ENCODE measurements around the gene RBFOX2. TPM values are rescaled to one million over a fixed set of nuclear protein-coding genes. Genes with fewer than 3 reads are reported as not detected.

Gene RBFOX2
- total and polyA plus RNA-seq, 10 of the 15 experiments (the other 5 are each of a cell fraction or from before 2014, with no cell fraction given), result 0.01 to 2.7 (median 0.17) TPM; not detected in 4

DNA sequence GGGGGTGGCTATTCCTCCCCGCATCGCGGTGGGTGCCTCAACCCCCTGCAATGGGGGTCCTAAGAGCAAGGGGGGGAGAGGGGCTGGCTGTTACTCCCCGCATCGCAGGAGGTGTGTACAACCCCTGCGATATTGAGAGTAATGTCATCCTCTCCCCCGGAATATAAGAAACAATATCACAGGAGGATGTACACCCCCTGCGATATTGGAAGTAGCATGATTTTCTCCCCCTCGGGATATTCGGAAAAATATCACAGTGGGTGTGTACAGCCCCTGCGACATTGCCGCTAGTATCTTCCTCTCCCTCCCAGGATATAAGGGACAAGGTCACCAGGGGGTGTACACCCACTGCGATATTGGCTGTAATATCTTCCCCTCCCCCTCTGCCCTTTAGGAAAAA lies 333.4 kb downstream of the RBFOX2 start:
- Histone ChIP-seq H4K20me1 (ENCODE audit: control insufficient read depth, insufficient read depth) (no peaks in the 10 kb centered on the region), H2AFZ (ENCODE audit: control insufficient read depth, low read depth, low read length) (no peak overlapping the region), H3K79me2 (ENCODE audit: control insufficient read depth, insufficient read depth, low read length) (no peaks in the 10 kb centered on the region), H3K27ac (ENCODE audit: control insufficient read depth, insufficient read depth) (no peak overlapping the region), H3K27me3 (replicated peaks in 1 of 2; ENCODE audit: control insufficient read depth in 2 of 2, insufficient read depth in 2 of 2, low read length in 1 of 2) (no peaks in the 10 kb centered on the region), H3K36me3 (ENCODE audit: control insufficient read depth in 2 of 2, insufficient read depth in 2 of 2, low read length in 1 of 2) (no peaks in the 10 kb centered on the region), H3K9ac (ENCODE audit: control insufficient read depth, insufficient read depth, low read length) (no peak overlapping the region), H3K4me1 (ENCODE audit: control insufficient read depth, insufficient read depth, low read length) (no peaks in the 10 kb centered on the region), H3K4me3 (no peak overlapping the region), H3K4me2 (ENCODE audit: control insufficient read depth, insufficient read depth) (no peak overlapping the region), H3K9me3 (replicated peaks; ENCODE audit: control insufficient read depth, insufficient read depth, low read length) (no peaks in the 10 kb centered on the region)
- ChIA-PET POLR2A (no interaction called here), CTCF (no interaction called here), RAD21 (ENCODE audit: unreplicated experiment) (no interaction called here), SMC1A (ENCODE audit: uncharacterized antibody, unreplicated experiment) (no interaction called here)
- in situ Hi-C loops (cut with MboI) (no loop called here), intact Hi-C loops (cut with micrococcal nuclease; ENCODE audit: unreplicated experiment) (no loop called here)
- FAIRE-seq (no peak), ATAC-seq (no peak), DNase-seq (ENCODE audit: low read depth, low spot score) (no peak)
- 76% methylated on average over 13 of the region's 13 CpGs for WGBS (ENCODE audit: insufficient coverage, insufficient replicate concordance, low lambda C conversion rate, missing lambda C conversion rate)
- BruUV-seq (replicated peaks), result no TSS peak
- TF ChIP-seq, protein P1, sequence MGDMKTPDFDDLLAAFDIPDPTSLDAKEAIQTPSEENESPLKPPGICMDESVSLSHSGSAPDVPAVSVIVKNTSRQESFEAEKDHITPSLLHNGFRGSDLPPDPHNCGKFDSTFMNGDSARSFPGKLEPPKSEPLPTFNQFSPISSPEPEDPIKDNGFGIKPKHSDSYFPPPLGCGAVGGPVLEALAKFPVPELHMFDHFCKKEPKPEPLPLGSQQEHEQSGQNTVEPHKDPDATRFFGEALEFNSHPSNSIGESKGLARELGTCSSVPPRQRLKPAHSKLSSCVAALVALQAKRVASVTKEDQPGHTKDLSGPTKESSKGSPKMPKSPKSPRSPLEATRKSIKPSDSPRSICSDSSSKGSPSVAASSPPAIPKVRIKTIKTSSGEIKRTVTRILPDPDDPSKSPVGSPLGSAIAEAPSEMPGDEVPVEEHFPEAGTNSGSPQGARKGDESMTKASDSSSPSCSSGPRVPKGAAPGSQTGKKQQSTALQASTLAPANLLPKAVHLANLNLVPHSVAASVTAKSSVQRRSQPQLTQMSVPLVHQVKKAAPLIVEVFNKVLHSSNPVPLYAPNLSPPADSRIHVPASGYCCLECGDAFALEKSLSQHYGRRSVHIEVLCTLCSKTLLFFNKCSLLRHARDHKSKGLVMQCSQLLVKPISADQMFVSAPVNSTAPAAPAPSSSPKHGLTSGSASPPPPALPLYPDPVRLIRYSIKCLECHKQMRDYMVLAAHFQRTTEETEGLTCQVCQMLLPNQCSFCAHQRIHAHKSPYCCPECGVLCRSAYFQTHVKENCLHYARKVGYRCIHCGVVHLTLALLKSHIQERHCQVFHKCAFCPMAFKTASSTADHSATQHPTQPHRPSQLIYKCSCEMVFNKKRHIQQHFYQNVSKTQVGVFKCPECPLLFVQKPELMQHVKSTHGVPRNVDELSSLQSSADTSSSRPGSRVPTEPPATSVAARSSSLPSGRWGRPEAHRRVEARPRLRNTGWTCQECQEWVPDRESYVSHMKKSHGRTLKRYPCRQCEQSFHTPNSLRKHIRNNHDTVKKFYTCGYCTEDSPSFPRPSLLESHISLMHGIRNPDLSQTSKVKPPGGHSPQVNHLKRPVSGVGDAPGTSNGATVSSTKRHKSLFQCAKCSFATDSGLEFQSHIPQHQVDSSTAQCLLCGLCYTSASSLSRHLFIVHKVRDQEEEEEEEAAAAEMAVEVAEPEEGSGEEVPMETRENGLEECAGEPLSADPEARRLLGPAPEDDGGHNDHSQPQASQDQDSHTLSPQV (IDR thresholded peaks at IDR 0.05), result no peak
- TF ChIP-seq LARP7 (IDR thresholded peaks at IDR 0.05) (no peak), BMI1 (IDR thresholded peaks at IDR 0.05; ENCODE audit: borderline replicate concordance) (no peak), EP300 (IDR thresholded peaks at IDR 0.05; ENCODE audit: borderline replicate concordance in 1 of 2, control insufficient read depth in 1 of 2, low read depth in 2 of 2, low read length in 2 of 2) (no peak), NFYB (IDR thresholded peaks at IDR 0.05; ENCODE audit: insufficient read depth, low read depth, low read length) (no peak), BCL11A (IDR thresholded peaks at IDR 0.05; ENCODE audit: low read depth, low read length) (no peak), MEF2A (IDR thresholded peaks at IDR 0.05; ENCODE audit: insufficient read depth, low read depth, low read length) (no peak), POU2F2 (IDR thresholded peaks at IDR 0.05; ENCODE audit: borderline replicate concordance, low read depth, low read length) (no peak), MTA3 (IDR thresholded peaks at IDR 0.05; ENCODE audit: borderline replicate concordance, low read length) (no peak), CBX5 (IDR thresholded peaks at IDR 0.05; ENCODE audit: low read depth) (no peak), ATF7 (IDR thresholded peaks at IDR 0.05; ENCODE audit: low read depth) (no peak)
- TF ChIP-seq, protein P2, sequence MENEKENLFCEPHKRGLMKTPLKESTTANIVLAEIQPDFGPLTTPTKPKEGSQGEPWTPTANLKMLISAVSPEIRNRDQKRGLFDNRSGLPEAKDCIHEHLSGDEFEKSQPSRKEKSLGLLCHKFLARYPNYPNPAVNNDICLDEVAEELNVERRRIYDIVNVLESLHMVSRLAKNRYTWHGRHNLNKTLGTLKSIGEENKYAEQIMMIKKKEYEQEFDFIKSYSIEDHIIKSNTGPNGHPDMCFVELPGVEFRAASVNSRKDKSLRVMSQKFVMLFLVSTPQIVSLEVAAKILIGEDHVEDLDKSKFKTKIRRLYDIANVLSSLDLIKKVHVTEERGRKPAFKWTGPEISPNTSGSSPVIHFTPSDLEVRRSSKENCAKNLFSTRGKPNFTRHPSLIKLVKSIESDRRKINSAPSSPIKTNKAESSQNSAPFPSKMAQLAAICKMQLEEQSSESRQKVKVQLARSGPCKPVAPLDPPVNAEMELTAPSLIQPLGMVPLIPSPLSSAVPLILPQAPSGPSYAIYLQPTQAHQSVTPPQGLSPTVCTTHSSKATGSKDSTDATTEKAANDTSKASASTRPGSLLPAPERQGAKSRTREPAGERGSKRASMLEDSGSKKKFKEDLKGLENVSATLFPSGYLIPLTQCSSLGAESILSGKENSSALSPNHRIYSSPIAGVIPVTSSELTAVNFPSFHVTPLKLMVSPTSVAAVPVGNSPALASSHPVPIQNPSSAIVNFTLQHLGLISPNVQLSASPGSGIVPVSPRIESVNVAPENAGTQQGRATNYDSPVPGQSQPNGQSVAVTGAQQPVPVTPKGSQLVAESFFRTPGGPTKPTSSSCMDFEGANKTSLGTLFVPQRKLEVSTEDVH (IDR thresholded peaks at IDR 0.05; ENCODE audit: low read depth, partially characterized antibody), result no peak
- TF ChIP-seq, protein P3, sequence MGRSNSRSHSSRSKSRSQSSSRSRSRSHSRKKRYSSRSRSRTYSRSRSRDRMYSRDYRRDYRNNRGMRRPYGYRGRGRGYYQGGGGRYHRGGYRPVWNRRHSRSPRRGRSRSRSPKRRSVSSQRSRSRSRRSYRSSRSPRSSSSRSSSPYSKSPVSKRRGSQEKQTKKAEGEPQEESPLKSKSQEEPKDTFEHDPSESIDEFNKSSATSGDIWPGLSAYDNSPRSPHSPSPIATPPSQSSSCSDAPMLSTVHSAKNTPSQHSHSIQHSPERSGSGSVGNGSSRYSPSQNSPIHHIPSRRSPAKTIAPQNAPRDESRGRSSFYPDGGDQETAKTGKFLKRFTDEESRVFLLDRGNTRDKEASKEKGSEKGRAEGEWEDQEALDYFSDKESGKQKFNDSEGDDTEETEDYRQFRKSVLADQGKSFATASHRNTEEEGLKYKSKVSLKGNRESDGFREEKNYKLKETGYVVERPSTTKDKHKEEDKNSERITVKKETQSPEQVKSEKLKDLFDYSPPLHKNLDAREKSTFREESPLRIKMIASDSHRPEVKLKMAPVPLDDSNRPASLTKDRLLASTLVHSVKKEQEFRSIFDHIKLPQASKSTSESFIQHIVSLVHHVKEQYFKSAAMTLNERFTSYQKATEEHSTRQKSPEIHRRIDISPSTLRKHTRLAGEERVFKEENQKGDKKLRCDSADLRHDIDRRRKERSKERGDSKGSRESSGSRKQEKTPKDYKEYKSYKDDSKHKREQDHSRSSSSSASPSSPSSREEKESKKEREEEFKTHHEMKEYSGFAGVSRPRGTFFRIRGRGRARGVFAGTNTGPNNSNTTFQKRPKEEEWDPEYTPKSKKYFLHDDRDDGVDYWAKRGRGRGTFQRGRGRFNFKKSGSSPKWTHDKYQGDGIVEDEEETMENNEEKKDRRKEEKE (IDR thresholded peaks at IDR 0.05), result no peak

Measured in GM12878 (cell line).